Keratinocyte (primary cell): ENCODE results near the gene CMSS1. TPM values are rescaled to one million over a fixed set of nuclear protein-coding genes. Genes with fewer than 3 reads are reported as not detected.

Source experiments
- DNase-seq: peaks from one replicate; pipeline ENCODE4 v3.0.0-alpha.2; 2011; ENCODE audit warnings: low read depth, missing footprints, low spot score
- FAIRE-seq: peaks from 2 replicates; lab custom pipeline; 2011; peaks lifted over from hg19 to GRCh38; lab: Jason Lieb, UNC
- H2AFZ ChIP-seq: 2 replicates; pipeline ENCODE4 v1.6.0; 2012; ENCODE audit warnings: low read length, control low read depth, inconsistent platforms; ENCODE audit not compliant: control insufficient read depth
- H3K27ac ChIP-seq: 2 replicates; pipeline ENCODE4 v1.5.1; 2011; ENCODE audit warnings: low read length; ENCODE audit not compliant: control insufficient read depth, insufficient read depth
- H3K27me3 ChIP-seq: 3 replicates; pipeline ENCODE4 v1.6.0; 2011; ENCODE audit warnings: low read length; ENCODE audit not compliant: control insufficient read depth, insufficient read depth; ENCODE audit errors: extremely low read depth
- H3K36me3 ChIP-seq, 2 experiments: 2 replicates in 1 of 2; 3 replicates in 1 of 2; pipeline ENCODE4 v1.5.1; 2011; ENCODE audit warnings: low read length in 2 of 2, mild to moderate bottlenecking in 1 of 2; ENCODE audit not compliant: control insufficient read depth in 2 of 2, insufficient read depth in 2 of 2; ENCODE audit errors: extremely low read depth in 1 of 2
- H3K4me1 ChIP-seq: 3 replicates; pipeline ENCODE4 v1.5.1; 2011; ENCODE audit warnings: low read length; ENCODE audit not compliant: control insufficient read depth, insufficient read depth; ENCODE audit errors: extremely low read depth
- H3K4me2 ChIP-seq: 3 replicates; pipeline ENCODE4 v1.6.0; 2011; ENCODE audit warnings: low read depth, low read length; ENCODE audit not compliant: control insufficient read depth, insufficient read depth; ENCODE audit errors: extremely low read depth
- H3K4me3 ChIP-seq, 3 experiments: fragments of 200-600 bp in 1 of 3; sonication (generic) in 1 of 3; 2 replicates in 2 of 3; 3 replicates in 1 of 3; pipeline ENCODE4 v1.5.1; 2011 to 2016; ENCODE audit warnings: low read length in 3 of 3, mild to moderate bottlenecking in 3 of 3, control low read depth in 2 of 3, inconsistent platforms in 1 of 3, low read depth in 1 of 3, mixed read lengths in 1 of 3, mixed run types in 1 of 3, moderate library complexity in 1 of 3; ENCODE audit not compliant: control insufficient read depth in 2 of 3, insufficient read depth in 2 of 3; ENCODE audit errors: extremely low read depth in 1 of 3
- H3K79me2 ChIP-seq: 2 replicates; pipeline ENCODE4 v1.6.0; 2012; ENCODE audit warnings: low read length; ENCODE audit not compliant: control insufficient read depth, insufficient read depth
- H3K9ac ChIP-seq: 3 replicates; pipeline ENCODE4 v1.6.0; 2011; ENCODE audit warnings: low read length; ENCODE audit not compliant: control insufficient read depth, insufficient read depth; ENCODE audit errors: extremely low read depth
- H3K9me1 ChIP-seq: 3 replicates; pipeline ENCODE4 v1.6.0; 2011; ENCODE audit warnings: low read length; ENCODE audit not compliant: control insufficient read depth, insufficient read depth; ENCODE audit errors: extremely low read depth
- H3K9me3 ChIP-seq: 2 replicates; pipeline ENCODE4 v1.5.1; 2012; ENCODE audit warnings: low read depth, low read length; ENCODE audit not compliant: control insufficient read depth
- H4K20me1 ChIP-seq: 3 replicates; pipeline ENCODE4 v1.6.0; 2011; ENCODE audit warnings: low read length; ENCODE audit not compliant: control insufficient read depth, insufficient read depth; ENCODE audit errors: extremely low read depth
- CTCF ChIP-seq, 3 experiments: IDR thresholded peaks in 1 of 3; conservative IDR thresholded peaks in 1 of 3; optimal IDR thresholded peaks in 1 of 3; 2 replicates in 2 of 3; 3 replicates in 1 of 3; pipeline versions ENCODE3 to v1.5.1; 2011; ENCODE audit warnings: low read length in 3 of 3, mild to moderate bottlenecking in 3 of 3, moderate library complexity in 2 of 3, control low read depth in 1 of 3, inconsistent platforms in 1 of 3; ENCODE audit not compliant: insufficient read depth in 2 of 3; ENCODE audit errors: extremely low read depth in 1 of 3
- EZH2 ChIP-seq: IDR thresholded peaks from one replicate; pipeline ENCODE4 v1.6.1; 2012; ENCODE audit warnings: inconsistent platforms, mild to moderate bottlenecking, low read length, moderate library complexity
- dilution Hi-C: fragments of 300-500 bp; cut with MboI; formaldehyde crosslinking; loops from one replicate; pipeline ENCODE4 v1.7.0; 2020; ENCODE audit warnings: low sequenced_read_pairs; ENCODE audit not compliant: extremely low pct_ligation_motif_present
- polyA plus RNA-seq, 5 experiments: library from polyadenylated mRNA; depleted of rRNA in 3 of 5; stranded (reverse) in 3 of 5; stranded (forward) in 1 of 5; unstranded in 1 of 5; fragments of >200 nt; gene quantifications; 1 replicate in 1 of 5; 2 replicates in 3 of 5; 3 replicates in 1 of 5; pipeline versions ENCODE4 v1.2.1 to v1.2.3, GENCODE V29; 2011 to 2012; ENCODE audit warnings: missing spikeins in 2 of 5, low read depth in 1 of 5, low replicate concordance in 1 of 5

CMSS1 gene
- polyA plus RNA-seq, 1 donor (not counting 4 experiments of a cell fraction or from before 2014, with no cell fraction given): 37.2 TPM

GRCh38 chr3:99955773-99956562, 138.3 kb downstream of the CMSS1 start:
- Histone ChIP-seq H3K9me1 (no peaks in the 10 kb centered on the region), H3K4me1 (no peaks in the 10 kb centered on the region), H3K4me2 (no peak overlapping the region), H3K27me3 (no peaks in the 10 kb centered on the region), H3K79me2 (no peaks in the 10 kb centered on the region), H3K9me3 (no peaks in the 10 kb centered on the region), H4K20me1 (no peaks in the 10 kb centered on the region), H3K27ac (no peak overlapping the region), H3K4me3 (no peak overlapping the region), H2AFZ (no peak overlapping the region), H3K9ac (no peak overlapping the region), H3K36me3 (no peaks in the 10 kb centered on the region)
- no peak for TF ChIP-seq CTCF (optimal IDR thresholded peaks at IDR 0.05 in 1 of 3, IDR thresholded peaks at IDR 0.05 in 1 of 3, conservative IDR thresholded peaks at IDR 0.05 in 1 of 3; ENCODE audit: extremely low read depth in 1 of 3, insufficient read depth in 2 of 3, low read length in 3 of 3)
- TF ChIP-seq EZH2: no peak
- dilution Hi-C loops: no loop called here
- DNase-seq (no peak), FAIRE-seq (no peak)

- no peak for TF ChIP-seq CTCF (optimal IDR thresholded peaks at IDR 0.05 in 1 of 3, IDR thresholded peaks at IDR 0.05 in 1 of 3, conservative IDR thresholded peaks at IDR 0.05 in 1 of 3; ENCODE audit: extremely low read depth in 1 of 3, insufficient read depth in 2 of 3, low read length in 3 of 3)
- TF ChIP-seq EZH2: no peak
These were observed 139.6 kb downstream of the CMSS1 start for GRCh38 chr3:99957151-99957796.

More at GRCh38 chr3:99957151-99957796, 139.6 kb downstream of the CMSS1 start:
- H3K4me2 ChIP-seq: no peak overlapping the region
- no peaks in the 10 kb centered on the region for H3K79me2 ChIP-seq
- no peaks in the 10 kb centered on the region for H3K9me3 ChIP-seq
- H3K36me3 ChIP-seq: no peaks in the 10 kb centered on the region
- dilution Hi-C loops: no loop called here
- H3K4me3 ChIP-seq: no peak overlapping the region
- no peak overlapping the region for H3K9ac ChIP-seq
- no peaks in the 10 kb centered on the region for H4K20me1 ChIP-seq
- H3K27me3 ChIP-seq: no peaks in the 10 kb centered on the region
- H3K27ac ChIP-seq: no peak overlapping the region
- FAIRE-seq (no peak), DNase-seq (no peak)
- no peaks in the 10 kb centered on the region for H3K4me1 ChIP-seq
- H3K9me1 ChIP-seq: no peaks in the 10 kb centered on the region
- H2AFZ ChIP-seq: no peak overlapping the region
